Coronary artery (tissue), 2 donors: ENCODE results near the gene SRBD1.

Experiments
- DNase-seq: peaks from one replicate; pipeline ENCODE4 v3.0.0-alpha.2; 2017; ENCODE audit warnings: low spot score
- H3K27ac ChIP-seq, 2 donors: fragments of 200-600 bp; sonication (generic); one replicate each; pipeline ENCODE4 v1.5.1; 2016 to 2019
- H3K4me3 ChIP-seq: fragments of 200-600 bp; sonication (generic); 2 replicates; pipeline ENCODE4 v1.5.1; 2016; ENCODE audit warnings: mild to moderate bottlenecking, moderate library complexity
- CTCF ChIP-seq: fragments of 200-600 bp; sonication (generic); IDR thresholded peaks from one replicate; pipeline ENCODE4 v1.5.1; 2019; ENCODE audit warnings: antibody characterized with exemption

SRBD1 gene

GRCh38 chr2:45649858-45650811, 39.1 kb upstream of the SRBD1 start:
- Histone ChIP-seq H3K4me3 (peak overlapping the region; percentile 89), H3K27ac (peak overlapping the region; percentile 99)
- DNase-seq = peak; percentile 89
- TF ChIP-seq CTCF = no peak

- no peak for DNase-seq
- peak overlapping the region; percentile 89 for H3K4me3 ChIP-seq
- H3K27ac ChIP-seq = peak overlapping the region; percentile 99
- TF ChIP-seq CTCF = no peak
Observed at GRCh38 chr2:45649462-45649857, 38.4 kb upstream of the SRBD1 start.

GRCh38 chr2:45648636-45649035, 37.6 kb upstream of the SRBD1 start:
- no peak for DNase-seq
- Histone ChIP-seq H3K4me3 (no peak overlapping the region), H3K27ac (no peak overlapping the region)
- no peak for TF ChIP-seq CTCF

- no peak for DNase-seq
- H3K27ac ChIP-seq = no peak overlapping the region
Observed at GRCh38 chr2:45647986-45648520, 37.0 kb upstream of the SRBD1 start.

GRCh38 chr2:45647356-45647755, 36.3 kb upstream of the SRBD1 start:
- no peak for DNase-seq
- TF ChIP-seq CTCF = no peak
- no peak overlapping the region for H3K4me3 ChIP-seq
- H3K27ac ChIP-seq = no peak overlapping the region

More at GRCh38 chr2:45647986-45648520, 37.0 kb upstream of the SRBD1 start:
- H3K4me3 ChIP-seq = no peak overlapping the region
- TF ChIP-seq CTCF = no peak

GRCh38 chr2:45646289-45646688, 35.2 kb upstream of the SRBD1 start:
- H3K27ac ChIP-seq = no peak overlapping the region
- no peak overlapping the region for H3K4me3 ChIP-seq
- no peak for DNase-seq
- TF ChIP-seq CTCF = no peak
